K562 (cell line): ENCODE results near the gene NOXRED1. TPM values are rescaled to one million over a fixed set of nuclear protein-coding genes. Genes with fewer than 3 reads are reported as not detected.
A peak's percentile ranks its signal among the peaks of the same experiment; 100 is the strongest.

Source experiments
- ATAC-seq: fragments of 200-7000 bp; cut with Tn5 transposase; 3 replicates; pipeline ENCODE4 v1.9.1; 2020; ENCODE audit warnings: moderate library complexity
- BruUV-seq: library from RNA; stranded (reverse); fragments of 400-500 nt; replicated peaks from 2 replicates; lab custom pipeline; 2021; lab: Mats Ljungman, UMichigan
- CTCF ChIA-PET: fragments of 300-600 bp; formaldehyde crosslinking; extraction: SDS; loops from one replicate; lab custom pipeline; 2021; ENCODE audit warnings: low intra/inter-chr PET ratio; lab: Yijun Ruan, JAX
- POLR2A ChIA-PET: fragments of 300-600, 350-650 bp; sonication (Branson Sonifier 250); formaldehyde crosslinking; extraction: SDS; loops from one replicate; lab custom pipeline; 2021; ENCODE audit warnings: antibody characterized with exemption, inconsistent platforms; lab: Yijun Ruan, JAX
- DNase-seq, 4 experiments: peaks; one replicate each; pipeline versions ENCODE4 v3.0.0 to v3.0.0-alpha.2; 2011 to 2018; ENCODE audit warnings: low spot score in 3 of 4, mixed read lengths in 3 of 4; ENCODE audit errors: extremely low read depth in 1 of 4
- FAIRE-seq: peaks from 2 replicates; lab custom pipeline; 2011; peaks lifted over from hg19 to GRCh38; lab: Jason Lieb, UNC
- H2AFZ ChIP-seq: 2 replicates; pipeline ENCODE4 v1.6.0; 2011; ENCODE audit warnings: low read depth, low read length, control low read depth, inconsistent platforms
- H3K27ac ChIP-seq: fragments of 200-600 bp; 3 replicates; pipeline ENCODE4 v1.8.0; 2011; ENCODE audit warnings: low read depth, mild to moderate bottlenecking, control low read depth, inconsistent platforms, low read length, moderate library complexity, mixed read lengths; ENCODE audit errors: extremely low read depth
- H3K27me3 ChIP-seq, 2 experiments: fragments of 300-600 bp in 1 of 2; 2 replicates in 1 of 2; 3 replicates in 1 of 2; pipeline versions ENCODE4 v1.6.0 to v1.8.0; 2011; ENCODE audit warnings: inconsistent platforms in 2 of 2, low read length in 2 of 2, mild to moderate bottlenecking in 1 of 2, mixed read lengths in 1 of 2, moderate library complexity in 1 of 2; ENCODE audit not compliant: control insufficient read depth in 2 of 2, insufficient read depth in 2 of 2
- H3K36me3 ChIP-seq: fragments of 300-600 bp; 3 replicates; pipeline ENCODE4 v1.8.0; 2011; ENCODE audit warnings: mild to moderate bottlenecking, low read length, inconsistent platforms; ENCODE audit not compliant: control insufficient read depth, insufficient read depth
- H3K4me1 ChIP-seq, 2 experiments: fragments of 200-600 bp in 1 of 2; replicated peaks in 1 of 2; 2 replicates in 1 of 2; 3 replicates in 1 of 2; pipeline versions ENCODE4 v1.5.1 to v1.8.0; 2011; ENCODE audit warnings: inconsistent platforms in 2 of 2, low read length in 2 of 2, mild to moderate bottlenecking in 1 of 2, mixed read lengths in 1 of 2, moderate library complexity in 1 of 2; ENCODE audit not compliant: control insufficient read depth in 2 of 2, insufficient read depth in 2 of 2
- H3K4me2 ChIP-seq: 2 replicates; pipeline ENCODE4 v1.6.1; 2011; ENCODE audit warnings: low read length, control low read depth, inconsistent platforms, mixed read lengths; ENCODE audit not compliant: insufficient read depth
- H3K4me3 ChIP-seq: fragments of 200-600 bp; sonication (generic), shearing (Covaris generic); 2 replicates; pipeline ENCODE4 v1.5.1; 2016; ENCODE audit warnings: control low read depth, inconsistent platforms
- H3K79me2 ChIP-seq: fragments of 200-600 bp; 3 replicates; pipeline ENCODE4 v1.8.0; 2011; ENCODE audit warnings: low read length, inconsistent platforms; ENCODE audit not compliant: control insufficient read depth, insufficient read depth
- H3K9ac ChIP-seq, 2 experiments: 2 replicates each; pipeline versions ENCODE4 v1.6.0 to v1.6.1; 2011; ENCODE audit warnings: low read depth in 2 of 2, low read length in 2 of 2, control low read depth in 1 of 2, inconsistent platforms in 1 of 2, mild to moderate bottlenecking in 1 of 2, mixed read lengths in 1 of 2; ENCODE audit not compliant: insufficient read depth in 1 of 2
- H3K9me1 ChIP-seq: one replicate; pipeline ENCODE4 v1.6.0; 2011; ENCODE audit warnings: inconsistent platforms, mild to moderate bottlenecking, low read length, moderate library complexity; ENCODE audit not compliant: control insufficient read depth, insufficient read depth
- H3K9me3 ChIP-seq: replicated peaks from 2 replicates; pipeline ENCODE4 v1.5.1; 2011; ENCODE audit warnings: low read depth, low read length, inconsistent platforms; ENCODE audit not compliant: control insufficient read depth, insufficient read depth
- H4K20me1 ChIP-seq: replicated peaks from 2 replicates; pipeline ENCODE4 v1.6.1; 2011; ENCODE audit warnings: low read length, inconsistent platforms, mixed read lengths; ENCODE audit not compliant: control insufficient read depth, insufficient read depth
- CBFA2T2 ChIP-seq: fragments of 450-650 bp; conservative IDR thresholded peaks from 2 replicates; pipeline ENCODE4 v1.6.1; 2017; ENCODE audit warnings: mild to moderate bottlenecking
- DPF2 ChIP-seq: fragments of 450-650 bp; IDR thresholded peaks from 2 replicates; pipeline ENCODE4 v1.6.1; 2016
- EP400 ChIP-seq: fragments of 450-650 bp; IDR thresholded peaks from 2 replicates; pipeline ENCODE4 v1.6.1; 2017; ENCODE audit warnings: antibody characterized with exemption, mild to moderate bottlenecking, moderate library complexity
- ESRRB ChIP-seq: fragments of 250-450 bp; sonication (Bioruptor Pico); IDR thresholded peaks from 2 replicates; pipeline ENCODE4 v1.5.0; 2020; ENCODE audit warnings: mild to moderate bottlenecking, moderate library complexity, borderline replicate concordance
- L3MBTL2 ChIP-seq: fragments of 450-650 bp; IDR thresholded peaks from 2 replicates; pipeline ENCODE4 v1.6.1; 2016; ENCODE audit warnings: mild to moderate bottlenecking, moderate library complexity
- NBN ChIP-seq: fragments of 450-650 bp; IDR thresholded peaks from 2 replicates; pipeline ENCODE4 v1.6.1; 2016; ENCODE audit warnings: low read depth, mild to moderate bottlenecking
- NFIC ChIP-seq: fragments of 450-650 bp; IDR thresholded peaks from 2 replicates; pipeline ENCODE4 v1.6.1; 2017; ENCODE audit warnings: mild to moderate bottlenecking, inconsistent platforms
- RBM22 ChIP-seq: fragments of 200-400 bp; formaldehyde crosslinking; IDR thresholded peaks from 2 replicates; pipeline ENCODE4 v1.6.1; 2018; ENCODE audit warnings: low read length, low read depth; ENCODE audit not compliant: poor library complexity, severe bottlenecking
- TEAD4 ChIP-seq, 2 experiments: sonication (generic) in 1 of 2; formaldehyde crosslinking in 1 of 2; IDR thresholded peaks; 2 replicates each; pipeline versions ENCODE4 v1.6.1 to v1.8.0; 2012 to 2022; ENCODE audit warnings: borderline replicate concordance in 1 of 2, inconsistent platforms in 1 of 2, low read length in 1 of 2, mild to moderate bottlenecking in 1 of 2, missing genetic modification reagents in 1 of 2
- ZC3H11A ChIP-seq: IDR thresholded peaks from 2 replicates; pipeline ENCODE4 v1.6.1; 2012; ENCODE audit warnings: low read depth, low read length, improper control_type of control experiment
- ZNF695 ChIP-seq: fragments of 450-650 bp; formaldehyde crosslinking; IDR thresholded peaks from 2 replicates; pipeline ENCODE4 v1.4.0; 2020; ENCODE audit warnings: mild to moderate bottlenecking, moderate library complexity
- ZNF766 ChIP-seq: fragments of 200-800 bp; sonication (Bioruptor generic); conservative IDR thresholded peaks from 2 replicates; pipeline ENCODE4 v1.6.1; 2016; ENCODE audit warnings: missing genetic modification characterization, missing compliant biosample characterization
- WGBS: fragments of 100-300 bp; shearing (Covaris generic); methylation state at CpG from one replicate; pipeline ENCODE4 v1.1.6; 2016; ENCODE audit warnings: low coverage, mixed read lengths; ENCODE audit not compliant: insufficient coverage; ENCODE audit errors: missing lambda C conversion rate; 5-methylcytosine and 5-hydroxymethylcytosine counted together
- in situ Hi-C: fragments of 300-500 bp; cut with MboI; formaldehyde crosslinking; loops from 4 replicates; pipeline ENCODE4 v1.15.0; 2018; ENCODE audit warnings: inconsistent platforms, mixed read lengths
- intact Hi-C: fragments of 100-400 bp; cut with micrococcal nuclease; formaldehyde crosslinking; loops from 2 replicates; pipeline ENCODE4 v1.14.2; 2022
- polyA plus RNA-seq, 8 experiments: library from polyadenylated mRNA; depleted of rRNA in 4 of 8; stranded (reverse) in 5 of 8; unstranded in 3 of 8; fragments of >200 nt; fragmentation: Nextera tagmentation in 2 of 8; fragmentation: Illumina TruSeq in 1 of 8; extraction: Ambion mirVana in 2 of 8; extraction: Trizol in 1 of 8; gene quantifications; 2 replicates each; pipeline versions ENCODE4 v1.2.1 to v1.2.3, GENCODE V29; 2011 to 2014; ENCODE audit warnings: inconsistent platforms in 1 of 8, missing spikeins in 1 of 8
- total RNA-seq, 7 experiments: library from RNA; depleted of rRNA in 6 of 7; stranded (reverse); fragments of >200 nt in 6 of 7; fragmentation: Illumina TruSeq in 2 of 7; extraction: Trizol in 2 of 7; gene quantifications; 2 replicates each; pipeline versions ENCODE4 v1.2.1 to v1.2.3, GENCODE V29; 2011 to 2021; ENCODE audit warnings: low replicate concordance in 1 of 7
- TF ChIP-seq, protein P1 (sequence below): sonication (generic); formaldehyde crosslinking; IDR thresholded peaks from 2 replicates; pipeline ENCODE4 v1.8.0; 2022; ENCODE audit warnings: mild to moderate bottlenecking, missing genetic modification reagents
- TF ChIP-seq, protein P2 (sequence below): fragments of 450-650 bp; IDR thresholded peaks from 2 replicates; pipeline ENCODE4 v1.6.1; 2016
- TF ChIP-seq, protein P3 (sequence below), 3 experiments: IDR thresholded peaks in 2 of 3; conservative IDR thresholded peaks in 1 of 3; 2 replicates each; pipeline ENCODE4 v1.5.1; 2011 to 2012; ENCODE audit warnings: low read length in 3 of 3, mild to moderate bottlenecking in 3 of 3, control low read depth in 2 of 3, improper control_type of control experiment in 1 of 3, inconsistent platforms in 1 of 3, low read depth in 1 of 3, mixed read lengths in 1 of 3, moderate library complexity in 1 of 3; ENCODE audit not compliant: insufficient read depth in 2 of 3
- TF ChIP-seq, protein P4 (sequence below): IDR thresholded peaks from 2 replicates; pipeline ENCODE4 v1.6.1; 2012; ENCODE audit warnings: low read depth, low read length, improper control_type of control experiment, borderline replicate concordance

NOXRED1 gene
- total and polyA plus RNA-seq, 9 of the 15 experiments (the other 6 are each of a cell fraction or from before 2014, with no cell fraction given), result 0.15 to 0.85 (median 0.30) TPM

DNA sequence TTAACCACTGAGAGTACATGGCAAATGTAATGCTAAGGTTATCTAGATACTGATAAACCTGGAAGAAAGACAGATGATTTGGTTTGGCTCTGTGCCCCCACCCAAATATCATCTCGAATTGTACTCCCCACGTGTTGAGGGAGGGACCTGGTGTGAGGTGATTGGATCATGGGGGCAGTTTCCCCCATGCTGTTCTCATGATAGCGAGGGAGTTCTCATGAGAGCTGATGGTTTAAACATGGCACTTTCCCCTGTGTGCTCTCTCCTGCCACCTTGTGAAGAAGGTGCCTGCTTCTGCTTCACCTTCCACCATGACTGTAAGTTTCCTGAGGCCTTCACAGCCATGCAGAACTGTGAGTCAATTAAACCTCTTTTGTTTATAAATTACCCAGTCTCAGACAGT lies 14.2 kb downstream of the NOXRED1 start:
- Histone ChIP-seq H3K9ac (no peak overlapping the region), H3K27ac (no peak overlapping the region), H3K4me1 (peaks cover 12 to 37% of the 10 kb centered on the region in 2 experiments), H2AFZ (peak overlapping the region; percentile 62; the same call in 1 of the 2 replicates), H3K79me2 (no peaks in the 10 kb centered on the region), H3K36me3 (no peaks in the 10 kb centered on the region), H3K4me3 (no peak overlapping the region), H3K9me1 (no peaks in the 10 kb centered on the region), H3K4me2 (no peak overlapping the region), H4K20me1 (no peaks in the 10 kb centered on the region), H3K27me3 (no peaks in the 10 kb centered on the region), H3K9me3 (no peaks in the 10 kb centered on the region)
- WGBS, result 2% methylated on average over 3 of the region's 3 CpGs
- intact Hi-C loops, result loop anchor here (5.0 kb wide), 2 partner anchors 48 to 87 kb away; partner anchors contain the start of genes AHSA1, GSTZ1, POMT2 and VIPAS39
- ATAC-seq, result peak; percentile 67
- DNase-seq, result peak in 1 of 4 experiments; percentile 61
- in situ Hi-C loops, result no loop called here
- BruUV-seq, result no TSS peak
- CTCF ChIA-PET, result no interaction called here
- peak; percentile 15 for FAIRE-seq
- POLR2A ChIA-PET, result no interaction called here
- TF ChIP-seq DPF2 (0 out of 2 replicates have a peak, but pooled peaks have one; percentile 47), ZC3H11A (no peak), ZNF695 (CRISPR knock-in tag) (no peak), ZNF766 (CRISPR knock-in tag) (peak; percentile 97), NFIC (peak; percentile 60), RBM22 (no peak), L3MBTL2 (peak; percentile 41; the same call in 1 of the 2 replicates), TEAD4 (IDR thresholded peaks at IDR 0.05; ENCODE audit: low read length) (peak; percentile 7; the same call in 1 of the 2 replicates), TEAD4 (CRISPR knock-in tag; IDR thresholded peaks at IDR 0.05; ENCODE audit: borderline replicate concordance) (no peak), EP400 (0 out of 2 replicates have a peak, but pooled peaks have one; percentile 20), ESRRB (CRISPR knock-in tag) (no peak), CBFA2T2 (0 out of 2 replicates have a peak, but pooled peaks have one; percentile 8), NBN (peak; percentile 8; the same call in 1 of the 2 replicates)
- TF ChIP-seq, protein P1, sequence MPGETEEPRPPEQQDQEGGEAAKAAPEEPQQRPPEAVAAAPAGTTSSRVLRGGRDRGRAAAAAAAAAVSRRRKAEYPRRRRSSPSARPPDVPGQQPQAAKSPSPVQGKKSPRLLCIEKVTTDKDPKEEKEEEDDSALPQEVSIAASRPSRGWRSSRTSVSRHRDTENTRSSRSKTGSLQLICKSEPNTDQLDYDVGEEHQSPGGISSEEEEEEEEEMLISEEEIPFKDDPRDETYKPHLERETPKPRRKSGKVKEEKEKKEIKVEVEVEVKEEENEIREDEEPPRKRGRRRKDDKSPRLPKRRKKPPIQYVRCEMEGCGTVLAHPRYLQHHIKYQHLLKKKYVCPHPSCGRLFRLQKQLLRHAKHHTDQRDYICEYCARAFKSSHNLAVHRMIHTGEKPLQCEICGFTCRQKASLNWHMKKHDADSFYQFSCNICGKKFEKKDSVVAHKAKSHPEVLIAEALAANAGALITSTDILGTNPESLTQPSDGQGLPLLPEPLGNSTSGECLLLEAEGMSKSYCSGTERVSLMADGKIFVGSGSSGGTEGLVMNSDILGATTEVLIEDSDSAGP, result no peak
- TF ChIP-seq, protein P2, sequence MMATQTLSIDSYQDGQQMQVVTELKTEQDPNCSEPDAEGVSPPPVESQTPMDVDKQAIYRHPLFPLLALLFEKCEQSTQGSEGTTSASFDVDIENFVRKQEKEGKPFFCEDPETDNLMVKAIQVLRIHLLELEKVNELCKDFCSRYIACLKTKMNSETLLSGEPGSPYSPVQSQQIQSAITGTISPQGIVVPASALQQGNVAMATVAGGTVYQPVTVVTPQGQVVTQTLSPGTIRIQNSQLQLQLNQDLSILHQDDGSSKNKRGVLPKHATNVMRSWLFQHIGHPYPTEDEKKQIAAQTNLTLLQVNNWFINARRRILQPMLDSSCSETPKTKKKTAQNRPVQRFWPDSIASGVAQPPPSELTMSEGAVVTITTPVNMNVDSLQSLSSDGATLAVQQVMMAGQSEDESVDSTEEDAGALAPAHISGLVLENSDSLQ, result no peak
- TF ChIP-seq, protein P3, sequence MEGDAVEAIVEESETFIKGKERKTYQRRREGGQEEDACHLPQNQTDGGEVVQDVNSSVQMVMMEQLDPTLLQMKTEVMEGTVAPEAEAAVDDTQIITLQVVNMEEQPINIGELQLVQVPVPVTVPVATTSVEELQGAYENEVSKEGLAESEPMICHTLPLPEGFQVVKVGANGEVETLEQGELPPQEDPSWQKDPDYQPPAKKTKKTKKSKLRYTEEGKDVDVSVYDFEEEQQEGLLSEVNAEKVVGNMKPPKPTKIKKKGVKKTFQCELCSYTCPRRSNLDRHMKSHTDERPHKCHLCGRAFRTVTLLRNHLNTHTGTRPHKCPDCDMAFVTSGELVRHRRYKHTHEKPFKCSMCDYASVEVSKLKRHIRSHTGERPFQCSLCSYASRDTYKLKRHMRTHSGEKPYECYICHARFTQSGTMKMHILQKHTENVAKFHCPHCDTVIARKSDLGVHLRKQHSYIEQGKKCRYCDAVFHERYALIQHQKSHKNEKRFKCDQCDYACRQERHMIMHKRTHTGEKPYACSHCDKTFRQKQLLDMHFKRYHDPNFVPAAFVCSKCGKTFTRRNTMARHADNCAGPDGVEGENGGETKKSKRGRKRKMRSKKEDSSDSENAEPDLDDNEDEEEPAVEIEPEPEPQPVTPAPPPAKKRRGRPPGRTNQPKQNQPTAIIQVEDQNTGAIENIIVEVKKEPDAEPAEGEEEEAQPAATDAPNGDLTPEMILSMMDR (IDR thresholded peaks at IDR 0.05 in 2 of 3, conservative IDR thresholded peaks at IDR 0.05 in 1 of 3; ENCODE audit: insufficient read depth in 2 of 3, low read depth in 1 of 3, low read length in 3 of 3), result peak; percentile 30 to 45 (median 39); a peak in 4 of 6 replicates
- TF ChIP-seq, protein P4, sequence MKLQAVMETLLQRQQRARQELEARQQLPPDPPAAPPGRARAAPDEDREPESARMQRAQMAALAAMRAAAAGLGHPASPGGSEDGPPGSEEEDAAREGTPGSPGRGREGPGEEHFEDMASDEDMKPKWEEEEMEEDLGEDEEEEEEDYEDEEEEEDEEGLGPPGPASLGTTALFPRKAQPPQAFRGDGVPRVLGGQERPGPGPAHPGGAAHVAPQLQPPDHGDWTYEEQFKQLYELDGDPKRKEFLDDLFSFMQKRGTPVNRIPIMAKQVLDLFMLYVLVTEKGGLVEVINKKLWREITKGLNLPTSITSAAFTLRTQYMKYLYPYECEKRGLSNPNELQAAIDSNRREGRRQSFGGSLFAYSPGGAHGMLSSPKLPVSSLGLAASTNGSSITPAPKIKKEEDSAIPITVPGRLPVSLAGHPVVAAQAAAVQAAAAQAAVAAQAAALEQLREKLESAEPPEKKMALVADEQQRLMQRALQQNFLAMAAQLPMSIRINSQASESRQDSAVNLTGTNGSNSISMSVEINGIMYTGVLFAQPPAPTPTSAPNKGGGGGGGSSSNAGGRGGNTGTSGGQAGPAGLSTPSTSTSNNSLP, result no peak
